ENCODE results near the gene CNKSR3.

CNKSR3 gene

GRCh38 chr6:154377726-154378125 is 132.8 kb downstream of the CNKSR3 start:
- Histone ChIP-seq H3K4me3 (ENCODE audit: insufficient read depth, low read depth, low read length, poor library complexity, severe bottlenecking) (no peak overlapping the region), H3K9me3 (ENCODE audit: control insufficient read depth, low read length) (no peaks in the 10 kb centered on the region), H3K36me3 (ENCODE audit: control insufficient read depth, insufficient read depth, low read length) (no peaks in the 10 kb centered on the region), H3K27ac (ENCODE audit: insufficient read depth, low read length, poor library complexity, severe bottlenecking) (no peak overlapping the region), H3K27me3 (replicated peaks; ENCODE audit: control insufficient read depth, insufficient read depth, low read length, poor library complexity, severe bottlenecking) (no peaks in the 10 kb centered on the region), H3K4me1 (ENCODE audit: control insufficient read depth, insufficient read depth, low read length, poor library complexity, severe bottlenecking) (no peaks in the 10 kb centered on the region)
- DNase-seq: no peak

- H3K4me1 ChIP-seq (ENCODE audit: control insufficient read depth, insufficient read depth, low read length, poor library complexity, severe bottlenecking): no peaks in the 10 kb centered on the region
- no peak overlapping the region for H3K27ac ChIP-seq (ENCODE audit: insufficient read depth, low read length, poor library complexity, severe bottlenecking)
- no peak overlapping the region for H3K4me3 ChIP-seq (ENCODE audit: insufficient read depth, low read depth, low read length, poor library complexity, severe bottlenecking)
- no peak for DNase-seq
- no peaks in the 10 kb centered on the region for H3K27me3 ChIP-seq (replicated peaks; ENCODE audit: control insufficient read depth, insufficient read depth, low read length, poor library complexity, severe bottlenecking)
- no peaks in the 10 kb centered on the region for H3K9me3 ChIP-seq (ENCODE audit: control insufficient read depth, low read length)
- H3K36me3 ChIP-seq (ENCODE audit: control insufficient read depth, insufficient read depth, low read length): no peaks in the 10 kb centered on the region
Observed at GRCh38 chr6:154373971-154374370, 136.5 kb downstream of the CNKSR3 start.

- Histone ChIP-seq H3K4me3 (ENCODE audit: insufficient read depth, low read depth, low read length, poor library complexity, severe bottlenecking) (no peak overlapping the region), H3K27ac (ENCODE audit: insufficient read depth, low read length, poor library complexity, severe bottlenecking) (no peak overlapping the region), H3K4me1 (ENCODE audit: control insufficient read depth, insufficient read depth, low read length, poor library complexity, severe bottlenecking) (no peaks in the 10 kb centered on the region), H3K36me3 (ENCODE audit: control insufficient read depth, insufficient read depth, low read length) (no peaks in the 10 kb centered on the region), H3K9me3 (ENCODE audit: control insufficient read depth, low read length) (no peaks in the 10 kb centered on the region), H3K27me3 (replicated peaks; ENCODE audit: control insufficient read depth, insufficient read depth, low read length, poor library complexity, severe bottlenecking) (no peaks in the 10 kb centered on the region)
- DNase-seq: no peak
Observed at GRCh38 chr6:154371281-154371680, 139.2 kb downstream of the CNKSR3 start.

GRCh38 chr6:154370545-154370944 is 139.9 kb downstream of the CNKSR3 start:
- no peaks in the 10 kb centered on the region for H3K9me3 ChIP-seq (ENCODE audit: control insufficient read depth, low read length)
- no peaks in the 10 kb centered on the region for H3K4me1 ChIP-seq (ENCODE audit: control insufficient read depth, insufficient read depth, low read length, poor library complexity, severe bottlenecking)
- H3K36me3 ChIP-seq (ENCODE audit: control insufficient read depth, insufficient read depth, low read length): no peaks in the 10 kb centered on the region
- H3K27ac ChIP-seq (ENCODE audit: insufficient read depth, low read length, poor library complexity, severe bottlenecking): no peak overlapping the region
- no peak for DNase-seq
- H3K4me3 ChIP-seq (ENCODE audit: insufficient read depth, low read depth, low read length, poor library complexity, severe bottlenecking): no peak overlapping the region
- no peaks in the 10 kb centered on the region for H3K27me3 ChIP-seq (replicated peaks; ENCODE audit: control insufficient read depth, insufficient read depth, low read length, poor library complexity, severe bottlenecking)

GRCh38 chr6:154367839-154368695 is 142.4 kb downstream of the CNKSR3 start:
- Histone ChIP-seq H3K4me3 (ENCODE audit: insufficient read depth, low read depth, low read length, poor library complexity, severe bottlenecking) (no peak overlapping the region), H3K9me3 (ENCODE audit: control insufficient read depth, low read length) (no peaks in the 10 kb centered on the region), H3K27ac (ENCODE audit: insufficient read depth, low read length, poor library complexity, severe bottlenecking) (no peak overlapping the region), H3K27me3 (replicated peaks; ENCODE audit: control insufficient read depth, insufficient read depth, low read length, poor library complexity, severe bottlenecking) (no peaks in the 10 kb centered on the region), H3K4me1 (ENCODE audit: control insufficient read depth, insufficient read depth, low read length, poor library complexity, severe bottlenecking) (no peaks in the 10 kb centered on the region), H3K36me3 (ENCODE audit: control insufficient read depth, insufficient read depth, low read length) (no peaks in the 10 kb centered on the region)
- DNase-seq: no peak

GRCh38 chr6:154367336-154367735 is 143.1 kb downstream of the CNKSR3 start:
- Histone ChIP-seq H3K27me3 (replicated peaks; ENCODE audit: control insufficient read depth, insufficient read depth, low read length, poor library complexity, severe bottlenecking) (no peaks in the 10 kb centered on the region), H3K27ac (ENCODE audit: insufficient read depth, low read length, poor library complexity, severe bottlenecking) (no peak overlapping the region), H3K4me3 (ENCODE audit: insufficient read depth, low read depth, low read length, poor library complexity, severe bottlenecking) (no peak overlapping the region), H3K36me3 (ENCODE audit: control insufficient read depth, insufficient read depth, low read length) (no peaks in the 10 kb centered on the region), H3K9me3 (ENCODE audit: control insufficient read depth, low read length) (no peaks in the 10 kb centered on the region), H3K4me1 (ENCODE audit: control insufficient read depth, insufficient read depth, low read length, poor library complexity, severe bottlenecking) (no peaks in the 10 kb centered on the region)
- no peak for DNase-seq

- Histone ChIP-seq H3K27me3 (replicated peaks; ENCODE audit: control insufficient read depth, insufficient read depth, low read length, poor library complexity, severe bottlenecking) (no peaks in the 10 kb centered on the region), H3K9me3 (ENCODE audit: control insufficient read depth, low read length) (no peaks in the 10 kb centered on the region), H3K27ac (ENCODE audit: insufficient read depth, low read length, poor library complexity, severe bottlenecking) (no peak overlapping the region), H3K4me3 (ENCODE audit: insufficient read depth, low read depth, low read length, poor library complexity, severe bottlenecking) (no peak overlapping the region), H3K4me1 (ENCODE audit: control insufficient read depth, insufficient read depth, low read length, poor library complexity, severe bottlenecking) (no peaks in the 10 kb centered on the region), H3K36me3 (ENCODE audit: control insufficient read depth, insufficient read depth, low read length) (no peaks in the 10 kb centered on the region)
- DNase-seq: no peak
Observed at GRCh38 chr6:154363821-154364220, 146.7 kb downstream of the CNKSR3 start.

GRCh38 chr6:154361476-154361875 is 149.0 kb downstream of the CNKSR3 start:
- no peak for DNase-seq
- no peak overlapping the region for H3K27ac ChIP-seq (ENCODE audit: insufficient read depth, low read length, poor library complexity, severe bottlenecking)
- H3K27me3 ChIP-seq (replicated peaks; ENCODE audit: control insufficient read depth, insufficient read depth, low read length, poor library complexity, severe bottlenecking): no peaks in the 10 kb centered on the region
- no peak overlapping the region for H3K4me3 ChIP-seq (ENCODE audit: insufficient read depth, low read depth, low read length, poor library complexity, severe bottlenecking)
- no peaks in the 10 kb centered on the region for H3K4me1 ChIP-seq (ENCODE audit: control insufficient read depth, insufficient read depth, low read length, poor library complexity, severe bottlenecking)
- no peaks in the 10 kb centered on the region for H3K9me3 ChIP-seq (ENCODE audit: control insufficient read depth, low read length)
- H3K36me3 ChIP-seq (ENCODE audit: control insufficient read depth, insufficient read depth, low read length): no peaks in the 10 kb centered on the region

- no peaks in the 10 kb centered on the region for H3K36me3 ChIP-seq (ENCODE audit: control insufficient read depth, insufficient read depth, low read length)
- no peaks in the 10 kb centered on the region for H3K4me1 ChIP-seq (ENCODE audit: control insufficient read depth, insufficient read depth, low read length, poor library complexity, severe bottlenecking)
- H3K4me3 ChIP-seq (ENCODE audit: insufficient read depth, low read depth, low read length, poor library complexity, severe bottlenecking): no peak overlapping the region
- no peak for DNase-seq
- no peaks in the 10 kb centered on the region for H3K9me3 ChIP-seq (ENCODE audit: control insufficient read depth, low read length)
- no peak overlapping the region for H3K27ac ChIP-seq (ENCODE audit: insufficient read depth, low read length, poor library complexity, severe bottlenecking)
- H3K27me3 ChIP-seq (replicated peaks; ENCODE audit: control insufficient read depth, insufficient read depth, low read length, poor library complexity, severe bottlenecking): no peaks in the 10 kb centered on the region
Observed at GRCh38 chr6:154360476-154360875, 150.0 kb downstream of the CNKSR3 start.

GRCh38 chr6:154359679-154360078 is 150.8 kb downstream of the CNKSR3 start:
- no peak overlapping the region for H3K27ac ChIP-seq (ENCODE audit: insufficient read depth, low read length, poor library complexity, severe bottlenecking)
- no peaks in the 10 kb centered on the region for H3K9me3 ChIP-seq (ENCODE audit: control insufficient read depth, low read length)
- no peaks in the 10 kb centered on the region for H3K4me1 ChIP-seq (ENCODE audit: control insufficient read depth, insufficient read depth, low read length, poor library complexity, severe bottlenecking)
- no peak overlapping the region for H3K4me3 ChIP-seq (ENCODE audit: insufficient read depth, low read depth, low read length, poor library complexity, severe bottlenecking)
- H3K36me3 ChIP-seq (ENCODE audit: control insufficient read depth, insufficient read depth, low read length): no peaks in the 10 kb centered on the region
- no peaks in the 10 kb centered on the region for H3K27me3 ChIP-seq (replicated peaks; ENCODE audit: control insufficient read depth, insufficient read depth, low read length, poor library complexity, severe bottlenecking)
- DNase-seq: no peak
